GM19397 (cell line): ENCODE results near the gene P2RX5.

Experiments
- ATAC-seq: cut with Tn5 transposase; IDR thresholded peaks from one replicate; pipeline ENCODE4 v1.9.1; 2021; ENCODE audit warnings: mild to moderate bottlenecking, moderate library complexity; ENCODE audit not compliant: unreplicated experiment

Gene P2RX5

GRCh38 chr17:3682033-3682432 is 13.9 kb downstream of the P2RX5 start:
- no peak for ATAC-seq

- no peak for ATAC-seq
Measured at GRCh38 chr17:3681565-3681964, 14.4 kb downstream of the P2RX5 start.

GRCh38 chr17:3681057-3681456 is 14.9 kb downstream of the P2RX5 start:
- no peak for ATAC-seq

GRCh38 chr17:3679531-3680126 is 16.3 kb downstream of the P2RX5 start:
- no peak for ATAC-seq

- no peak for ATAC-seq
Measured at GRCh38 chr17:3678821-3679530, 17.0 kb downstream of the P2RX5 start.

- no peak for ATAC-seq
Measured at GRCh38 chr17:3678095-3678820, 17.7 kb downstream of the P2RX5 start.

GRCh38 chr17:3675886-3676285 is 20.1 kb downstream of the P2RX5 start:
- no peak for ATAC-seq

- ATAC-seq, result no peak
Measured at GRCh38 chr17:3672571-3672970, 23.4 kb downstream of the P2RX5 start.

GRCh38 chr17:3669548-3669947 is 26.4 kb downstream of the P2RX5 start:
- ATAC-seq, result no peak

- ATAC-seq, result peak; percentile 9
Measured at GRCh38 chr17:3669085-3669347, 26.9 kb downstream of the P2RX5 start.

GRCh38 chr17:3668279-3669084 is 27.5 kb downstream of the P2RX5 start, which contains the start of the genes EMC6 and TAX1BP3:
EMC6 (plus strand) TSS chr17:3668812; CDS start chr17:3669147, 335 bp downstream.
TAX1BP3 (minus strand) TSS chr17:3668578; CDS start chr17:3668526, 52 bp downstream.
- peak; percentile 88 for ATAC-seq

- peak; percentile 7 for ATAC-seq
Measured at GRCh38 chr17:3667366-3668278, 28.3 kb downstream of the P2RX5 start.

- no peak for ATAC-seq
Measured at GRCh38 chr17:3666516-3666915, 29.4 kb downstream of the P2RX5 start.

GRCh38 chr17:3665834-3666233 is 30.1 kb downstream of the P2RX5 start:
- ATAC-seq, result no peak

GRCh38 chr17:3663102-3664011 is 32.6 kb downstream of the P2RX5 start:
- ATAC-seq, result no peak

- no peak for ATAC-seq
Measured at GRCh38 chr17:3660311-3660891, 35.6 kb downstream of the P2RX5 start.

GRCh38 chr17:3659541-3660111 is 36.3 kb downstream of the P2RX5 start:
- no peak for ATAC-seq

- ATAC-seq, result no peak
Measured at GRCh38 chr17:3658784-3659449, 37.0 kb downstream of the P2RX5 start.
